Neural cell (in vitro differentiated cells): ENCODE data around the gene SNCA.

Experiments
- CTCF ChIP-seq: fragments of 450-650 bp; IDR thresholded peaks from 2 replicates; pipeline ENCODE4 v1.5.1; 2014; ENCODE audit warnings: antibody characterized with exemption, mild to moderate bottlenecking, moderate library complexity; ENCODE audit not compliant: poor library complexity, severe bottlenecking
- EP300 ChIP-seq: fragments of 450-650 bp; conservative IDR thresholded peaks from 2 replicates; pipeline ENCODE4 v1.6.1; 2014; ENCODE audit warnings: antibody characterized with exemption, mild to moderate bottlenecking, moderate library complexity; ENCODE audit not compliant: poor library complexity, severe bottlenecking
- EZH2 ChIP-seq: fragments of 200-600, 300-800 bp; shearing (Covaris generic), sonication (generic); IDR thresholded peaks from 2 replicates; pipeline ENCODE4 v1.6.1; 2014; ENCODE audit warnings: antibody characterized with exemption, low read length, borderline replicate concordance, mild to moderate bottlenecking; ENCODE audit not compliant: insufficient read depth, poor library complexity, severe bottlenecking
- POLR2AphosphoS5 ChIP-seq: IDR thresholded peaks from 2 replicates; pipeline ENCODE4 v1.6.1; 2012
- RAD21 ChIP-seq: fragments of 450-650 bp; conservative IDR thresholded peaks from 2 replicates; pipeline ENCODE4 v1.6.1; 2014; ENCODE audit warnings: antibody characterized with exemption, mild to moderate bottlenecking, moderate library complexity
- TAF1 ChIP-seq: IDR thresholded peaks from 2 replicates; pipeline ENCODE4 v1.6.1; 2012; ENCODE audit warnings: low read depth
- TF ChIP-seq, protein P1 (sequence below): IDR thresholded peaks from 2 replicates; pipeline ENCODE4 v1.6.1; 2012; ENCODE audit warnings: borderline replicate concordance

GRCh38 chr4:89704651-89705395 lies 132.1 kb downstream of the SNCA start:
- no peak for TF ChIP-seq EP300
- no peak for TF ChIP-seq POLR2AphosphoS5
- TF ChIP-seq CTCF: no peak
- TF ChIP-seq EZH2: no peak
- no peak for TF ChIP-seq RAD21
- TF ChIP-seq TAF1: no peak
- TF ChIP-seq, protein P1, sequence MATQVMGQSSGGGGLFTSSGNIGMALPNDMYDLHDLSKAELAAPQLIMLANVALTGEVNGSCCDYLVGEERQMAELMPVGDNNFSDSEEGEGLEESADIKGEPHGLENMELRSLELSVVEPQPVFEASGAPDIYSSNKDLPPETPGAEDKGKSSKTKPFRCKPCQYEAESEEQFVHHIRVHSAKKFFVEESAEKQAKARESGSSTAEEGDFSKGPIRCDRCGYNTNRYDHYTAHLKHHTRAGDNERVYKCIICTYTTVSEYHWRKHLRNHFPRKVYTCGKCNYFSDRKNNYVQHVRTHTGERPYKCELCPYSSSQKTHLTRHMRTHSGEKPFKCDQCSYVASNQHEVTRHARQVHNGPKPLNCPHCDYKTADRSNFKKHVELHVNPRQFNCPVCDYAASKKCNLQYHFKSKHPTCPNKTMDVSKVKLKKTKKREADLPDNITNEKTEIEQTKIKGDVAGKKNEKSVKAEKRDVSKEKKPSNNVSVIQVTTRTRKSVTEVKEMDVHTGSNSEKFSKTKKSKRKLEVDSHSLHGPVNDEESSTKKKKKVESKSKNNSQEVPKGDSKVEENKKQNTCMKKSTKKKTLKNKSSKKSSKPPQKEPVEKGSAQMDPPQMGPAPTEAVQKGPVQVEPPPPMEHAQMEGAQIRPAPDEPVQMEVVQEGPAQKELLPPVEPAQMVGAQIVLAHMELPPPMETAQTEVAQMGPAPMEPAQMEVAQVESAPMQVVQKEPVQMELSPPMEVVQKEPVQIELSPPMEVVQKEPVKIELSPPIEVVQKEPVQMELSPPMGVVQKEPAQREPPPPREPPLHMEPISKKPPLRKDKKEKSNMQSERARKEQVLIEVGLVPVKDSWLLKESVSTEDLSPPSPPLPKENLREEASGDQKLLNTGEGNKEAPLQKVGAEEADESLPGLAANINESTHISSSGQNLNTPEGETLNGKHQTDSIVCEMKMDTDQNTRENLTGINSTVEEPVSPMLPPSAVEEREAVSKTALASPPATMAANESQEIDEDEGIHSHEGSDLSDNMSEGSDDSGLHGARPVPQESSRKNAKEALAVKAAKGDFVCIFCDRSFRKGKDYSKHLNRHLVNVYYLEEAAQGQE: no peak
